Esophagus muscularis mucosa (tissue), 3 donors: ENCODE data around the gene MAML3.

Experiments
- POLR2A ChIP-seq: fragments of 450-650 bp; IDR thresholded peaks from one replicate; pipeline ENCODE4 v1.6.1; 2017; ENCODE audit warnings: antibody characterized with exemption, moderate library complexity, mild to moderate bottlenecking, low read depth
- POLR2AphosphoS5 ChIP-seq, 2 donors: sonication (generic); formaldehyde crosslinking; IDR thresholded peaks; one replicate each; pipeline ENCODE4 v1.6.1; 2017; ENCODE audit warnings: antibody characterized with exemption in 2 of 2
- TF ChIP-seq, protein P1 (sequence below), 3 experiments: fragments of 200-600 bp in 2 of 3; fragments of 450-650 bp in 1 of 3; sonication (generic) in 2 of 3; IDR thresholded peaks; one replicate each; pipeline ENCODE4 v1.5.1; 2017 to 2019; ENCODE audit warnings: antibody characterized with exemption in 3 of 3, mild to moderate bottlenecking in 2 of 3, moderate library complexity in 1 of 3

DNA sequence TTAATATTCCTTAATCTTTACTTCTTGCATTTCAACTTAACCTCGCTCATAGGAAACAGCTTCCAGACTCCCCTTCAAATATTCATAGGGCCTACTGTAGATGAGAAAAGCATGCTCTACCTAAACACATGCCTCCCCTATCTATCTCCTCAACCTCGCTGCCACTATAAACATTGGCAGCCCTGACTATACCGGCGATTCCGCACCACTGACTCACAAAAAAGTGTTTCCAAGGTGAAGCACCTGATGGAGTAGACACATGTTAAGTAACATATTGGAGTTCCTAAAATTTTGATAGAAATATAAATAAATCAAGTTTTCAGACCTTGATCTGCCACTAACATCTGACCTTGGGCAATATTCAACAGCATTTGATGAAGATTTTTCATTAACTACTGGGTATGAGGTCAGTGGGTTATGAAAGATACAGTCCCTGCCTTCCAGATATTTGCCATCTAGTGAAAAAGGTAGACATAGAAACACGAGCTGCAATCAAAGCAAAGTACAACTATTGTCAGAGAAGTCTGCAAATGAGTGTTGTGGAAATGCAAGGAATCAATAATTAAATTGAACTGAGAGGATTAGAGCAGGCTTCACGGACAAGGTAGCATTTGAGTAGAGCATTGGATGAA, 184.2 kb downstream of the MAML3 start:
- no peak for TF ChIP-seq POLR2A
- TF ChIP-seq, protein P1, sequence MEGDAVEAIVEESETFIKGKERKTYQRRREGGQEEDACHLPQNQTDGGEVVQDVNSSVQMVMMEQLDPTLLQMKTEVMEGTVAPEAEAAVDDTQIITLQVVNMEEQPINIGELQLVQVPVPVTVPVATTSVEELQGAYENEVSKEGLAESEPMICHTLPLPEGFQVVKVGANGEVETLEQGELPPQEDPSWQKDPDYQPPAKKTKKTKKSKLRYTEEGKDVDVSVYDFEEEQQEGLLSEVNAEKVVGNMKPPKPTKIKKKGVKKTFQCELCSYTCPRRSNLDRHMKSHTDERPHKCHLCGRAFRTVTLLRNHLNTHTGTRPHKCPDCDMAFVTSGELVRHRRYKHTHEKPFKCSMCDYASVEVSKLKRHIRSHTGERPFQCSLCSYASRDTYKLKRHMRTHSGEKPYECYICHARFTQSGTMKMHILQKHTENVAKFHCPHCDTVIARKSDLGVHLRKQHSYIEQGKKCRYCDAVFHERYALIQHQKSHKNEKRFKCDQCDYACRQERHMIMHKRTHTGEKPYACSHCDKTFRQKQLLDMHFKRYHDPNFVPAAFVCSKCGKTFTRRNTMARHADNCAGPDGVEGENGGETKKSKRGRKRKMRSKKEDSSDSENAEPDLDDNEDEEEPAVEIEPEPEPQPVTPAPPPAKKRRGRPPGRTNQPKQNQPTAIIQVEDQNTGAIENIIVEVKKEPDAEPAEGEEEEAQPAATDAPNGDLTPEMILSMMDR (IDR thresholded peaks at IDR 0.05), result no peak
- TF ChIP-seq POLR2AphosphoS5 (IDR thresholded peaks at IDR 0.05), result no peak
